Activated CD4-positive, alpha-beta T cell treated with anti-CD3 and anti-CD28 coated beads, Interleukin-2, amount 10 ng/mL, durations not matched to agents 24 days and 14 days (primary cell): ENCODE data around the gene GIMAP2. TPM values are rescaled to one million over a fixed set of nuclear protein-coding genes. Genes with fewer than 3 reads are reported as not detected.
"Not testable (repeated sequence)": the region's sequence is repeated elsewhere in the genome, so short reads cannot be mapped to it uniquely, and the experiment has no call there.

ENCODE experiments used
- DNase-seq: peaks from one replicate; pipeline ENCODE4 v3.0.0; 2022
- H3K27ac Mint-ChIP-seq: one replicate; pipeline ENCODE4 v1.8.0; 2022; ENCODE audit warnings: mild to moderate bottlenecking, mixed read lengths
- H3K27me3 Mint-ChIP-seq: one replicate; pipeline ENCODE4 v1.8.0; 2022; ENCODE audit warnings: mixed read lengths
- H3K36me3 Mint-ChIP-seq: one replicate; pipeline ENCODE4 v1.8.0; 2022; ENCODE audit warnings: low read depth, mild to moderate bottlenecking, mixed read lengths
- H3K4me1 Mint-ChIP-seq: one replicate; pipeline ENCODE4 v1.8.0; 2021; ENCODE audit warnings: mixed read lengths
- H3K4me3 Mint-ChIP-seq: one replicate; pipeline ENCODE4 v1.8.0; 2022; ENCODE audit warnings: mild to moderate bottlenecking, moderate library complexity, mixed read lengths
- H3K9me3 Mint-ChIP-seq: one replicate; pipeline ENCODE4 v1.8.0; 2021; ENCODE audit warnings: mixed read lengths
- intact Hi-C: fragments of 100-400 bp; cut with micrococcal nuclease; formaldehyde crosslinking; loops from one replicate; pipeline ENCODE4 v1.15.1; 2023
- total RNA-seq: library from RNA; stranded (reverse); gene quantifications from 2 replicates; pipeline ENCODE4 v1.2.3, GENCODE V29; 2022

The GIMAP2 gene
- total RNA-seq: 28.2 TPM in 2 replicates

- peak within 1 kb of the TSS; percentile 98 for H3K4me3 Mint-ChIP-seq
- peaks cover 65% of the 10 kb centered on the region for H3K4me1 Mint-ChIP-seq
- intact Hi-C loops: loop anchor here (1.0 to 5.0 kb wide), 7 partner anchors 17 to 235 kb away; partner anchors contain the start of genes GIMAP1, GIMAP4 and GIMAP8
- no peaks in the 10 kb centered on the region for H3K27me3 Mint-ChIP-seq
- DNase-seq: peak; percentile 83
- peaks cover 65% of the 10 kb centered on the region for H3K36me3 Mint-ChIP-seq
- peak within 1 kb of the TSS; percentile 99 for H3K27ac Mint-ChIP-seq
- H3K9me3 Mint-ChIP-seq: peaks cover 26% of the 10 kb centered on the region
These were observed at the start of gene GIMAP2 for GRCh38 chr7:150685219-150686029. GIMAP2 (plus strand) TSS chr7:150685706; CDS start chr7:150687060, 1,354 bp downstream.

GRCh38 chr7:150641854-150642253 lies 43.7 kb upstream of the GIMAP2 start:
- intact Hi-C loops: no loop called here
- H3K4me1 Mint-ChIP-seq: peaks cover 15% of the 10 kb centered on the region
- H3K9me3 Mint-ChIP-seq: peaks cover 51% of the 10 kb centered on the region
- H3K27ac Mint-ChIP-seq: no peak overlapping the region
- H3K36me3 Mint-ChIP-seq: peaks cover 51% of the 10 kb centered on the region
- H3K27me3 Mint-ChIP-seq: no peaks in the 10 kb centered on the region
- no peak overlapping the region for H3K4me3 Mint-ChIP-seq
- DNase-seq: no peak

GRCh38 chr7:150642926-150643325 lies 42.6 kb upstream of the GIMAP2 start:
- Mint-ChIP-seq H3K27me3 (no peaks in the 10 kb centered on the region), H3K4me3 (no peak overlapping the region), H3K9me3 (peaks cover 42% of the 10 kb centered on the region), H3K27ac (no peak overlapping the region), H3K4me1 (peaks cover 16% of the 10 kb centered on the region), H3K36me3 (peaks cover 42% of the 10 kb centered on the region)
- DNase-seq: no peak
- intact Hi-C loops: no loop called here

- Mint-ChIP-seq H3K27me3 (no peaks in the 10 kb centered on the region), H3K9me3 (peaks cover 40% of the 10 kb centered on the region), H3K4me3 (no peak overlapping the region), H3K4me1 (peaks cover 26% of the 10 kb centered on the region), H3K27ac (no peak overlapping the region), H3K36me3 (peaks cover 37% of the 10 kb centered on the region)
- intact Hi-C loops: no loop called here
- DNase-seq: peak; percentile 45
These were observed 40.1 kb upstream of the GIMAP2 start for GRCh38 chr7:150645259-150646020.

- peaks cover 27% of the 10 kb centered on the region for H3K4me1 Mint-ChIP-seq
- no peak for DNase-seq
- H3K27ac Mint-ChIP-seq: peak overlapping the region; percentile 75
- intact Hi-C loops: no loop called here
- H3K4me3 Mint-ChIP-seq: no peak overlapping the region
- no peaks in the 10 kb centered on the region for H3K27me3 Mint-ChIP-seq
- H3K9me3 Mint-ChIP-seq: peaks cover 44% of the 10 kb centered on the region
- peaks cover 44% of the 10 kb centered on the region for H3K36me3 Mint-ChIP-seq
These were observed 37.0 kb upstream of the GIMAP2 start for GRCh38 chr7:150648353-150649079.

GRCh38 chr7:150649080-150649385 lies 36.5 kb upstream of the GIMAP2 start:
- Mint-ChIP-seq H3K4me3 (no peak overlapping the region), H3K9me3 (peaks cover 44% of the 10 kb centered on the region), H3K4me1 (peaks cover 32% of the 10 kb centered on the region), H3K27me3 (no peaks in the 10 kb centered on the region), H3K36me3 (peaks cover 45% of the 10 kb centered on the region), H3K27ac (peak overlapping the region; percentile 75)
- intact Hi-C loops: no loop called here
- peak; percentile 52 for DNase-seq

- peaks cover 30% of the 10 kb centered on the region for H3K9me3 Mint-ChIP-seq
- DNase-seq: no peak
- intact Hi-C loops: no loop called here
- peaks cover 50% of the 10 kb centered on the region for H3K36me3 Mint-ChIP-seq
- H3K27me3 Mint-ChIP-seq: no peaks in the 10 kb centered on the region
- H3K27ac Mint-ChIP-seq: no peak overlapping the region
- H3K4me1 Mint-ChIP-seq: peaks cover 11% of the 10 kb centered on the region
- H3K4me3 Mint-ChIP-seq: no peak overlapping the region
These were observed 30.8 kb upstream of the GIMAP2 start for GRCh38 chr7:150654692-150655091.

- Mint-ChIP-seq H3K36me3 (peaks cover 47% of the 10 kb centered on the region), H3K9me3 (peaks cover 25% of the 10 kb centered on the region), H3K27ac (no peak overlapping the region), H3K4me3 (no peak overlapping the region), H3K4me1 (peaks cover 12% of the 10 kb centered on the region), H3K27me3 (no peaks in the 10 kb centered on the region)
- intact Hi-C loops: no loop called here
- DNase-seq: no peak
These were observed 29.5 kb upstream of the GIMAP2 start for GRCh38 chr7:150656047-150656446.

- peaks cover 20% of the 10 kb centered on the region for H3K4me1 Mint-ChIP-seq
- H3K36me3 Mint-ChIP-seq: peaks cover 48% of the 10 kb centered on the region
- no peak overlapping the region for H3K27ac Mint-ChIP-seq
- no peaks in the 10 kb centered on the region for H3K27me3 Mint-ChIP-seq
- H3K4me3 Mint-ChIP-seq: no peak overlapping the region
- DNase-seq: no peak
- intact Hi-C loops: no loop called here
- H3K9me3 Mint-ChIP-seq: peaks cover 18% of the 10 kb centered on the region
These were observed 28.0 kb upstream of the GIMAP2 start for GRCh38 chr7:150657526-150657925.

- intact Hi-C loops: no loop called here
- H3K4me3 Mint-ChIP-seq: no peak overlapping the region
- peaks cover 47% of the 10 kb centered on the region for H3K4me1 Mint-ChIP-seq
- no peak for DNase-seq
- peaks cover 4% of the 10 kb centered on the region for H3K9me3 Mint-ChIP-seq
- H3K27me3 Mint-ChIP-seq: no peaks in the 10 kb centered on the region
- H3K27ac Mint-ChIP-seq: peak overlapping the region; percentile 32
- H3K36me3 Mint-ChIP-seq: peaks cover 27% of the 10 kb centered on the region
These were observed 24.4 kb upstream of the GIMAP2 start for GRCh38 chr7:150660939-150661613.

GRCh38 chr7:150662821-150663220 lies 22.7 kb upstream of the GIMAP2 start:
- H3K4me3 Mint-ChIP-seq: peak overlapping the region; percentile 57
- intact Hi-C loops, H3K9me3 Mint-ChIP-seq, DNase-seq, H3K27me3 Mint-ChIP-seq: not testable (repeated sequence)
- peak overlapping the region; percentile 93 for H3K27ac Mint-ChIP-seq
- H3K4me1 Mint-ChIP-seq: peaks cover 61% of the 10 kb centered on the region
- peaks cover 20% of the 10 kb centered on the region for H3K36me3 Mint-ChIP-seq

- peak; percentile 90 for DNase-seq
- H3K9me3 Mint-ChIP-seq: peaks cover under 1% of the 10 kb centered on the region
- peaks cover 69% of the 10 kb centered on the region for H3K4me1 Mint-ChIP-seq
- H3K27ac Mint-ChIP-seq: peak overlapping the region; percentile 93
- intact Hi-C loops: no loop called here
- peak overlapping the region; percentile 65 for H3K4me3 Mint-ChIP-seq
- no peaks in the 10 kb centered on the region for H3K27me3 Mint-ChIP-seq
- peaks cover 17% of the 10 kb centered on the region for H3K36me3 Mint-ChIP-seq
These were observed 21.6 kb upstream of the GIMAP2 start for GRCh38 chr7:150663802-150664494.
